NCI-H1694 treated with DMSO at 0.1 percent for 48 hours (cell line): ENCODE data around the gene SLC44A1.

Source experiments
- DNase-seq: peaks from one replicate; lab custom pipeline; 2025; lab: John Stamatoyannopoulos, UW

SLC44A1 gene

GRCh38 chr9:105432247-105432842 is 187.9 kb downstream of the SLC44A1 start:
- DNase-seq, result no peak

GRCh38 chr9:105435453-105435852 is 191.0 kb downstream of the SLC44A1 start:
- no peak for DNase-seq

GRCh38 chr9:105436783-105437182 is 192.3 kb downstream of the SLC44A1 start:
- no peak for DNase-seq

GRCh38 chr9:105437704-105438103 is 193.3 kb downstream of the SLC44A1 start:
- no peak for DNase-seq

- DNase-seq, result no peak
Observed at GRCh38 chr9:105438141-105438806, 193.8 kb downstream of the SLC44A1 start.

- no peak for DNase-seq
Observed at GRCh38 chr9:105439428-105439827, 195.0 kb downstream of the SLC44A1 start.

GRCh38 chr9:105441616-105442160 is 197.2 kb downstream of the SLC44A1 start:
- no peak for DNase-seq

GRCh38 chr9:105443121-105443520 is 198.7 kb downstream of the SLC44A1 start:
- DNase-seq, result no peak

- no peak for DNase-seq
Observed at GRCh38 chr9:105444130-105444529, 199.7 kb downstream of the SLC44A1 start.

GRCh38 chr9:105445203-105445881 is 200.9 kb downstream of the SLC44A1 start:
- no peak for DNase-seq

GRCh38 chr9:105447386-105447813 is 202.9 kb downstream of the SLC44A1 start:
- no peak for DNase-seq

- peak; percentile 67 for DNase-seq
Observed at GRCh38 chr9:105447814-105448812, 203.7 kb downstream of the SLC44A1 start, which contains the start of gene FSD1L. FSD1L (plus strand) TSS chr9:105448034; CDS start chr9:105448221, 187 bp downstream.

GRCh38 chr9:105449081-105449480 is 204.6 kb downstream of the SLC44A1 start:
- no peak for DNase-seq

GRCh38 chr9:105452185-105452584 is 207.7 kb downstream of the SLC44A1 start:
- no peak for DNase-seq

- DNase-seq, result no peak
Observed at GRCh38 chr9:105455836-105456475, 211.5 kb downstream of the SLC44A1 start.

GRCh38 chr9:105457560-105458294 is 213.3 kb downstream of the SLC44A1 start:
- DNase-seq, result no peak

- DNase-seq, result no peak
Observed at GRCh38 chr9:105458404-105458803, 214.0 kb downstream of the SLC44A1 start.

- no peak for DNase-seq
Observed at GRCh38 chr9:105459336-105459735, 214.9 kb downstream of the SLC44A1 start.

GRCh38 chr9:105466898-105467455 is 222.5 kb downstream of the SLC44A1 start:
- DNase-seq, result no peak

- DNase-seq, result no peak
Observed at GRCh38 chr9:105468875-105469274, 224.4 kb downstream of the SLC44A1 start.
